Measurements from ENCODE around the gene TNIK.

TNIK gene

GRCh38 chr3:171390051-171390941 is 69.9 kb downstream of the TNIK start:
- no peak overlapping the region for H3K9ac ChIP-seq (ENCODE audit: low read length)
- no peaks in the 10 kb centered on the region for H3K9me2 ChIP-seq (ENCODE audit: low read depth, low read length)
- H2AFZ ChIP-seq (ENCODE audit: low read length) = no peak overlapping the region
- H3K4me2 ChIP-seq (ENCODE audit: low read length) = no peak overlapping the region
- no peaks in the 10 kb centered on the region for H3F3A ChIP-seq (ENCODE audit: insufficient read depth, low read length)
- no peaks in the 10 kb centered on the region for H4K20me1 ChIP-seq (ENCODE audit: insufficient read depth, low read length)
- no peaks in the 10 kb centered on the region for H3K9me3 ChIP-seq (ENCODE audit: low read length)
- H3K4me1 ChIP-seq (ENCODE audit: insufficient read depth, low read length, severe bottlenecking) = no peaks in the 10 kb centered on the region
- H3K36me3 ChIP-seq (ENCODE audit: insufficient read depth, low read length) = no peaks in the 10 kb centered on the region
- H3K27me3 ChIP-seq (ENCODE audit: insufficient read depth, low read length) = no peaks in the 10 kb centered on the region
- TF ChIP-seq EZH2 (IDR thresholded peaks at IDR 0.05; ENCODE audit: borderline replicate concordance, low read length) = no peak
- no peak for TF ChIP-seq CTCF (IDR thresholded peaks at IDR 0.05; ENCODE audit: low read length)
- H3K27ac ChIP-seq (ENCODE audit: low read depth, low read length, poor library complexity, severe bottlenecking) = no peak overlapping the region
- H3K4me3 ChIP-seq (ENCODE audit: low read depth, low read length, poor library complexity, severe bottlenecking) = no peak overlapping the region
- no peaks in the 10 kb centered on the region for H3K79me2 ChIP-seq (ENCODE audit: insufficient read depth, low read length)

DNA sequence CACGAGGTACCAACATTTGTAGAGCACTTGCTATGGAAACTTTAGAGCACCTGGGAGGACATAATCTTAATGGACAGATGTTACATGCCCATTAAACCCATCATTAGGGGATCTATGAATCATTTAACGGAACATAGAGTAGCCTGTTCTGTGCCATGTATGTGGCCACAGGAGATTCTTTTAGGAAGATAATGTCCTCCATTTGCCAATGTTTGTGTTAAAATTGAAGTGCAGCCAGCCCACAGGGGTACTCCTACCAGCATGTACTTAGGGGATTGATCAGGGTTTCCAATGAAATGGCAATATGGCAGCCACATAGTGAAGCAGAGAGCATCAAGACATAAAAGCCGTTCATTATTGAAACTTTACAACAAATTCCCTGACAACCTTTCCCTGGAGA is 70.7 kb downstream of the TNIK start:
- Histone ChIP-seq H3K27me3 (ENCODE audit: insufficient read depth, low read length) (no peaks in the 10 kb centered on the region), H3K9ac (ENCODE audit: low read length) (no peak overlapping the region), H3K9me2 (ENCODE audit: low read depth, low read length) (no peaks in the 10 kb centered on the region), H3F3A (ENCODE audit: insufficient read depth, low read length) (no peaks in the 10 kb centered on the region), H3K27ac (ENCODE audit: low read depth, low read length, poor library complexity, severe bottlenecking) (no peak overlapping the region), H3K9me3 (ENCODE audit: low read length) (no peaks in the 10 kb centered on the region), H3K79me2 (ENCODE audit: insufficient read depth, low read length) (no peaks in the 10 kb centered on the region), H2AFZ (ENCODE audit: low read length) (no peak overlapping the region), H4K20me1 (ENCODE audit: insufficient read depth, low read length) (no peaks in the 10 kb centered on the region), H3K4me1 (ENCODE audit: insufficient read depth, low read length, severe bottlenecking) (no peaks in the 10 kb centered on the region), H3K36me3 (ENCODE audit: insufficient read depth, low read length) (no peaks in the 10 kb centered on the region), H3K4me2 (ENCODE audit: low read length) (no peak overlapping the region), H3K4me3 (ENCODE audit: low read depth, low read length, poor library complexity, severe bottlenecking) (no peak overlapping the region)
- TF ChIP-seq EZH2 (IDR thresholded peaks at IDR 0.05; ENCODE audit: borderline replicate concordance, low read length) (no peak), CTCF (IDR thresholded peaks at IDR 0.05; ENCODE audit: low read length) (no peak)

DNA sequence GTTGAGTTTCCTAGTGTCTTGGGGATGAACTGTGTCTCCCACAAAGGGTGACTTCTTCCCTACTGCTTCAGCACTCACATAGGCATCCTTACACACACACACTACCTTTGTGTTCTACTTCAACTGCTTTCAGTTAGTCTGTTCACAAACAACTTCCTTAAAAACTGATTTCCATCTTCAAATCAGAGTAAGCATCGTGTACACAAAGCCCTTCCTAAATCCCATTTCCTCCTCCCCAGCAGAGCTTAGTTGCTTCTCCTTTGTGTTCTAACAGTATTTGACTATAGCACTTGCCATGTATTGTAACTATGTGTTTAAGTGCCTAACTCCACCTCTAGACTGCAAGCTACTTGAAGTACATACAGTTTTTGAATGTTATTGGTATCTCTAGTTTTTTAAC is 71.7 kb downstream of the TNIK start:
- H2AFZ ChIP-seq (ENCODE audit: low read length) = no peak overlapping the region
- no peaks in the 10 kb centered on the region for H3K27me3 ChIP-seq (ENCODE audit: insufficient read depth, low read length)
- no peaks in the 10 kb centered on the region for H4K20me1 ChIP-seq (ENCODE audit: insufficient read depth, low read length)
- H3K79me2 ChIP-seq (ENCODE audit: insufficient read depth, low read length) = no peaks in the 10 kb centered on the region
- H3K4me1 ChIP-seq (ENCODE audit: insufficient read depth, low read length, severe bottlenecking) = no peaks in the 10 kb centered on the region
- no peak overlapping the region for H3K27ac ChIP-seq (ENCODE audit: low read depth, low read length, poor library complexity, severe bottlenecking)
- H3K4me2 ChIP-seq (ENCODE audit: low read length) = no peak overlapping the region
- H3K36me3 ChIP-seq (ENCODE audit: insufficient read depth, low read length) = no peaks in the 10 kb centered on the region
- no peaks in the 10 kb centered on the region for H3K9me2 ChIP-seq (ENCODE audit: low read depth, low read length)
- no peaks in the 10 kb centered on the region for H3K9me3 ChIP-seq (ENCODE audit: low read length)
- H3K4me3 ChIP-seq (ENCODE audit: low read depth, low read length, poor library complexity, severe bottlenecking) = no peak overlapping the region
- no peaks in the 10 kb centered on the region for H3F3A ChIP-seq (ENCODE audit: insufficient read depth, low read length)
- no peak for TF ChIP-seq EZH2 (IDR thresholded peaks at IDR 0.05; ENCODE audit: borderline replicate concordance, low read length)
- no peak for TF ChIP-seq CTCF (IDR thresholded peaks at IDR 0.05; ENCODE audit: low read length)
- H3K9ac ChIP-seq (ENCODE audit: low read length) = no peak overlapping the region

Data from OCI-LY1 (cell line).